Islet precursor cell (in vitro differentiated cells): ENCODE results near the gene EIF5AL1.
"Not testable (repeated sequence)": the region's sequence is repeated elsewhere in the genome, so short reads cannot be mapped to it uniquely, and the experiment has no call there.

Experiments used
- DNase-seq: peaks from one replicate; pipeline ENCODE4 v3.0.0-alpha.2; 2018

Gene EIF5AL1

DNA sequence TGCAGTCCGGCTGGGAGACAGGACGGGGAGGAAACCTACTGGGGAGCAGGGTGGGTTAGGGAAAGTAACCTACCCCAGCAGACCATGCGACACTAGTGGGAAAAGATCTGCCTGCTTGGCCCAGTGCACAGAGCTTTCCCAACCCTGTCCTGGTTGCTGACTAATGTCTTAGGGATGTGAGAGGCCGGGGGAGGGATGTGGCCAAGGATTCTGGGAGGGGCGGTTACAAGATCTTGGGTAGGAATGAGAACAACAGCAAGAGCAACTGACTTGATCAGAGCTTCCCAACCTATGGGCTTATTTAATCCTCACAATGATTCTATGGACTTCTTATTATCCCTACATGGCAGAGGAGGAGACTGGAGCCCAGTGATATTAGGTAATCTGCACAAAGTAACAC is 24.0 kb upstream of the EIF5AL1 start:
- DNase-seq = peak; percentile 96

DNA sequence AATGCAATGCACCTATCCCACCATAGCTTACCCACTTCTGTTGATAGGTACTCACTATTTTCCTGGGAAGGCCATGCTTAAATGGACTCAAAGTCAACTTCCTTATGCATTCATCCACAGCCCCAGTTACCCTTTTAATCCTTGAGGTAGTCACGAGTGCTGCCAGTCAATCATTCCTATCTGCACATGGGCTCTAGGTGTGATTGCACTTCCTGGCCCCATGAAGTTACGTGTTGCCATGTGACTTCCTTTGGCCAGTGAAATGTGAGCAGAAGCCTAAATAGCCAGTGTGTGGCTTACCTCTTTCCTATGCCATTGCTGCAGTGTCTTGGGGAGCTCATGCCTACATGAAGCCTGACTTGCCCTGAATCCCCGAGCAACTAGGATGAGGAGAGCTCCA is 23.5 kb upstream of the EIF5AL1 start:
- no peak for DNase-seq

DNA sequence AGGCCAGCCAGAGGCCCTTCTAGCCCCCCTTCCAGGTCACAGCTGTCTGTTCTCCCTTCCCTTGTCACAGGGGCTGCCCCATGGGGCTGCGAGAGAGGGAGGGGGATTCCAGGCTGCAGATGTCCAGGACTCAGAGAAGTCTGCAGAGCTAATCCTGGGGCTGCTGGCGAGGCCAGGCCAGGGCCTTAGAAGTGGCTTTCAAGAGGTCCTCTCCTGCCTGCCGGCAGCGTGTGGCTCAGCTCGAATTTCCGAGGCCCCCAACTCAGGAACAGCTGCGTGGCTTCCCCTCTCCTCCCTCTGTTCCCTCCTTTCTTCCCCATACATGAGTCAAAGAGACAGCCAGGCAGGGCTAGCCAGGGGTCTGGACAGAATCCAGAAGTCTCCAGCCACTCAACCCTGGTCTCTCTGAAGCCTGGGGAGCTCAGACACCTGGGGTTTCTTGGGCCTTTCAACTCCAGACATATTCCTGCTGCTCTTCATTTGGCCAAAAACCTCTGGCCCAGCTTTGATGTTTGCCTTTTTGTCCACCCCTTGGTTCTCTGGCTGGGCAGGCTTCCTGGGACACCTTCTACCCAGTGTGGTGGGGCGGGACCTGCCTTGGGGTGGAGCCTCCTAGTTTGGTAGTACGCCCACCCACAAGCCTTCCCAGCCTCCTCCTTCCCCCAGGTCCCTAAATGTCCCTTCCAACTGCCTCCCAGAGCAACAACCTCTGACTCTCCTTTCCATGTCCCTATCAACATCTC is 21.8 kb upstream of the EIF5AL1 start:
- DNase-seq = no peak

DNA sequence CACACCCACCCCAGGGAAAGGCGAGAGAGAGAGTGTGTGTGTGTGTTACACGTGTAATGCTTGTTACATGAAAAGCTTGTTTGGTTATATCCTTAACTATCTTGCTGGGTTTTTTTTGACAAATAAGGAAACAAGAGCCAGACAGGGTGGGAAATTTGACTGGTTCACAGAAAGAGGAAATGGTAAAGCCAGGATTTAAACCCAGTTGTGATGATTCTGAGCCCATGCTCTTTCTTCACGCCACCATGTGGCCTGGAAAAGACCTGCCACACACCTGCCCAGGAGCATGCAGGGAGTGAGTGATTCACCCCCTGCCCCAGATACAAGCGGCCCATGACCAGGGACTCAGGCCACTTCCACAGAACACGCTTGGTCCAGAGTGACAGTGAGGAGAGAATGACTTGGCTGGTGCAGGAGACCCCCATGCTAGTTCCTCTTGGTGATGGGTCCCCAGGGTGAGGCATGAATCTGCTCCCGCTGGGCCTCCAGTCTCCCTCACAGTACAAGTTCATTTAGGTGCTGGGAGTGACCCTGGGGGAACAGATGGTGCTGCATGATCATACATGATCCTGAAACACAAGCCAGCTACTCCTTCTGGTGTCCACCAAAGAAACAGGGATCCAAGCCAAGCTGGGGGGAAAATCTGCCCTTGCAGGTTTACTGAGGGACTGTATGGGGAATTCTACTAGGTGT is 21.0 kb upstream of the EIF5AL1 start:
- DNase-seq = peak; percentile 67

DNA sequence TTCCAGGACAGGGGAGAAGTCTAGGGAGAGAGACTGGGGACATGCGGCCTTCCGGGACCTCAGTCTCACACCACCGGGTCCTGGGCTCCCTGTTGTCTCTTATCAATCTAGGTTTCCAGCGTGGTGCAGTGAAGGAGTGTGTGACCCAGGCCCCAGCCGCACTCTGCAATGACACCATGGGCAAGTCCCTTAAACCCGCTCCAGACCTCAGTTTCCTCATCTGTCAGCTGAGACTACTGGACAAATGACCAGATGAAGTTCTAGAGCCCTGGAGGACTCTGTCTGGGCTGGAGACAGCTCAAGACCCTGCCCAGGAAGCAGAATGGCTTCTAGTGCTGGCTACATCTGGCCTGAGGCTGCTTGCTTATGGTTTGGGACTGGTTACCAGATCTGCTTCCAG is 20.1 kb upstream of the EIF5AL1 start:
- DNase-seq = peak; percentile 49

DNA sequence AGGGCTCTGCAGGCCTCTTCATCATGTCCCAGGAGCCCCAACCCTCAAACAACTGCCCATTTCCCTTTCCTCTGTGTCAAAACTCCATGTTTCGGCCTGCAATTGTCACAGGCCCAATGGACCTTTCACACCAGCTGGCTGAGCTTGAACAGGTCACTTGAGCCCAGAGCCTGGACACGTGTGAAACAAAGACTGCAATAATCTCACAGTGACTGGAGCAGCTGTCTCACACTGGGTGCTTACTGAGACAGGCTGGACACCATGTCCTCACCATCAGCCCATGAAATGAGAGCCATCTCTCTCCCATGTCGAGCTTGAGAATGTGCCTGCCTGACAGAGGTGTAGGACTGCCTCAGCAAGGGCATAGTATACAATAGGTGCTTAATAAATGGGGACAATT is 19.5 kb upstream of the EIF5AL1 start:
- peak; percentile 47 for DNase-seq

DNA sequence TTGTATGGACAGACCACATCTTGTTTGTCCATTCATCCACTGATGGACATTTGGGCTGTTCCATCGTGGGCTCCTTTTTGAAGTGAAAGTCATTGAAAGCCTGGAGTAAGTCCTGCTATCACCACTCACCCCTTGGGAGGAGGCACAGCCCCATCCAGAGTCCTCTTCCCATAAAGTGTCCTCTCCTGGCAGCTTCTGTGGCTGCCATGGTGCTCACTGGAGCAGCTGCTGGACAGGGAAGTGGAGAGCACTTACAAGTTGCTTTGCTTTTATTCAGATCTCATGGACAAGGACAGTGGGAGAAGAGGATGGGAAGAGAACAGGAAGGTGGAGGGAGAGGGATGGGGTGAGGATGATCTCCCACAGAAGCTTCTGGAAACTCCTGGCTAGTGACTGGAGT is 18.5 kb upstream of the EIF5AL1 start:
- peak; percentile 16 for DNase-seq

DNA sequence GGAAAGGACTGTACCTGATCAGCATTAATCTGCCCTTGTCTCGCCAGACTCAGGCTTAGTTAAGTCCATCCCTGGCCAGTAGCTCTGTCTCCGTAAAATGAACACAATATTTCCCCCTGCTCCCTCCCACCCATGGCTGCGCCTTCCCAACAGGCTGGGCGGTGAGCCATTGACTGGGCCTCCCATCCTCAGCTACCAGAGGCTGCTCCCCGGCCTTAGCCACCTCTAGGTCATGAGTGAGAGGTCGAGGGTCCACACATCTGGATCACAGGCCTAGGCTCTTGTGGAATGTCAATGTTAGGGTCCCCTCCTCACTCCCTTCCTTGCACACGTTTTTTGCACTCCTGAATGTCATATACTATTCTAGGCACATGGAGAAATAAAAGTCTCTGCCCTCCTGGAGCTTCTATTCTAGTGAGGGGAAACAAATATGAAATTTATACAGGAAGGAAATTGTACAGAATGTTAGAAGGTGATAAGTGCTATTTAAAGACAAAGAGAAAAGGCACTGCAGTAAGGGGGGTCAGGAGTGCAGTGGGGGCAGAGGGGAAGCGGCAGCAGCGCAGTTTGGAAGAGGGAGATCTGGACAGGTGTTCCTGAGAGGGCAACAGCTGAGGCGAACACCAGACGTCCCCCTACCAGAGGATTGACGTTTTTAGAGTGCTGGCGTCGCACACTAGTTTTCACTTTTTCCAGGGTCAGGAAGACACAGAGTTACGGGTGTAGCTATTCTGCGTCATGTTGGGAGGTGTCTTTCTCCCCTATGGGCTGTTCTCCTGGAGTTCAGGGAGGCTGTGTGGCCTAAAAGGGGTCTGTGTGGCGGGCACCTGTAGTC is 17.2 kb upstream of the EIF5AL1 start:
- DNase-seq = peak; percentile 33

DNA sequence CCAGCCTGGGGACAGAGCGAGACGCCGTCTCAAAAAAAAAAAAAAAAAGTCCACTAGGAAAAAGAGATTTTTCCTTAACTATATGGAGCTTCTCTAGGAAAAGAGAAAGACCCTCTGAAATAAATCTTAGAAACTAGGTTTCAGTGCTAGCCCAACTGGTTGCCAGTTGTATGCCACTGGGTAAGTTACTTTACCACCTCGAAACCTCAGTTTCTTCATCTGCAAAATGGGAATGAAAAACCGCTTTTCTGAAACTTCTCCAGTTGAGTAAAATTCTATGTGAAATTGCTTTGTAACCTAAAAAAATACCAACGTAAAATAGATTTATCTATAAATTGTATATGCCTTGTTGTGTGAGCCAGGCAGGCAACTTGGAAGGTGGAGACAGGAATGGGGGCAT is 16.5 kb upstream of the EIF5AL1 start:
- no peak for DNase-seq

DNA sequence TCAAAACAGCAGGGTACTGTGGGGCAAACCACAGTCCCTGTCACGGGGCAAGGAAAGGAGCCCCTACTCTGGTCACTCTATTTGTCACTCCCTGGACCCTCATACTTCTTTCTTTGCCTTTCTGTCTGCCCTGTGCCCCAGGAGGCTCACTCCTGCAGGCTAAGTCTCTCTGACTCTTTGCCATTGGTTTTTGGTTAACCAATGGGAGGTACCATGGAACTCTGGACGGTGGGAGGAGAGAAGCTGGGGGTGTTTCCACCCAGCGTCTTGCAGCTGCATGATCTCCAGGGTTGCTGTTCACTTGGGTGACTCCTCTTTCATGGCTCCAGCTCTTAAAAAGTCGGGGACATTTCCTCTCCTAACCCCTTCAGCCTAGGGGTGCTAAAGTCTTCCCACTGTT is 15.4 kb upstream of the EIF5AL1 start:
- no peak for DNase-seq

DNA sequence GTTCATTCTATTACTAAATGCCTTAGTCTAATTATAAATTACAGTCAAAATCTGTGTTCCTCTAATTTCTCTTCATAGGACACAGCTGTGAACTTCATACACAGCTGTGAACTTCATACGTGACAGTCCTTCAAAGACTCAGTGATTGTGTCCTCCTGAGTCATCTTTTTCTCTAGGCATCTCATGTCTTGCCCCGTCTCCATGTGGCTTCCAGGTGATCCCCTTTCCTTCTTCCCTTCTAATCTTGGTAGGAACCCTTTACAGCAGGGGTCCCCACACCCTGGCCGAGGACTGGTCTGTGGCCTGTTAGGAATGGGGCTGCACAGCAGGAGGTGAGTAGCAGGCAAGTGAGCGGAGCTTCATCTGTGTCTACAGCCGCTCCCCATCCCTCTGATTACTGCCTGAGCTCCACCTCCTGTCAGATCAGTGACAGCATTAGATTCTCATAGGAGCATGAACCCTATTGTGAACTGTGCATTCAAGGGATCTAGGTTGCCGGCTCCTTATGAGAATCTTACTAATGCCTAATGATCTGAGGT is 14.0 kb upstream of the EIF5AL1 start:
- DNase-seq = no peak

DNA sequence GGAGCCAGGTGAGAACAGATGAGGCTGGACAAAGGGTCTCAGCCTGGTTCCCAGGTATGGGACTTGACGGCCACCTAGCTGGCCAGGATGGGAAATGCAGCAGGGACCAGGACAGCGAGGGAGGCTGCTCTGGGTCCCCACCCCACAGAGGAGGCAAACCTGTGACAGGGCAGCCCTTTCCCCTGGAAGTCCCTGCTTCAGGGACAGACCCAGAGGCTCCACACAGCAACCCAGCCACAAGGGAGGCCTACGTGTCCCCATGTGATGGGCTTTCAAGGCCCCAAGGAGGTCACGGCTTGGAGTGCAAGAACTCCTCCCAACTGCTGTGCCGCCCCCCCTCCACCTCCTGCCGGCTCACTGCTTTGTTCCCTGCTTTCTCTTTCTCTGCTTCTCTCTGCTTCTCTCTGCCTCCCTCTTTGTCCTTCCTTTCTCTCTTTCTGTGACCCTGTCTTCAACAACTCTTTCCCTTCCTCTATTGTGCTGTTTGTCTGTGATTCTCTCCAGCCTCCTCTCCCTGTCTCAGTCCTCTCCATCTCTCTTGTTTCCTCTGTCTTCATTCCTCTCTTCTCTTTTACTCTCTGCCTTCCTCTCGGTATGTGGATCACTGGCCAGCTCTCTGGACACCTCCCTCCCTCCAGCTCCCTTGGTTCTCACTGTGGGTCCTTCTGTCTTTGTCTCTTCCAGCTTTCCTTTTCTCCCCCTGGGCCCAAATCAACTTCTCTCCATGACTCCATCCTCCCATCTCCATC is 9.6 kb upstream of the EIF5AL1 start:
- peak; percentile 90 for DNase-seq

DNA sequence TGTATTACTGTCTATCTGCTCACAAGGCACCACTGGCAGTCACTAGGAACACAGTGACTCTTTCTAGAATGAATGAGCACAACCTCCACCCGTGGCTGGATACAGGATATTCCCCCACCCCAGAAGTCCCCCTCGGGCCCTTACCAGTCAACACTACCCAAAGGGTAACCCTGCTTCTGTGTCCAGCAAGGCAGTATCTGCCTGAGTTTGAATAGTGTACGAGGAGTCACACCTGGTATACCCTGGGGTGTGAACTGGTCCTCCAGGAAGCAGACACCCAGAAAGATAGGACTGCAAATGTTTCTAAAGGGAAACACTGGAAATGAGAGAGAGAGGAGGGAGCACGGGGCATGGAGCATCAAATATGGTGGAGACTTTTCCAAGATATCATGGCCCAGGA is 8.5 kb upstream of the EIF5AL1 start:
- DNase-seq = not testable (repeated sequence)

DNA sequence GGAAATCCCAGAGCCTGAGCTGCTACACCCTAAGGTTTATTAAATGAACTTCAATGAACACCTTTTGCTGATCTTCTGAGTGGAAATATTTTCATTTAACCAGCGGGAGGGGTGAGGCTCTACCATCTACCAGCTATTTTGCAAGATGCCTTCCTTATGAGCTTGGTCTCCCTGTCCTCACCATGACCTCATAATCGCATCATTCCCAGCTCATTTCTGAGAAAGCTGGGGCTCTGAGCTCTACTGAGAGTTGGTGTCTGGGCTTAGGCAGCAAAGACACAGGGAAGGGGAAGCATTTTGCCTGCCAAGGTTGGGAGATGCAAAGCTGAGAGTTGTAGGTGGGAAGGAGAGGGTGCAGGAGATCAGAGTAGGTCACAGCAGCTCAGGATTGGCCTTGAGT is 7.8 kb upstream of the EIF5AL1 start:
- DNase-seq = not testable (repeated sequence)

DNA sequence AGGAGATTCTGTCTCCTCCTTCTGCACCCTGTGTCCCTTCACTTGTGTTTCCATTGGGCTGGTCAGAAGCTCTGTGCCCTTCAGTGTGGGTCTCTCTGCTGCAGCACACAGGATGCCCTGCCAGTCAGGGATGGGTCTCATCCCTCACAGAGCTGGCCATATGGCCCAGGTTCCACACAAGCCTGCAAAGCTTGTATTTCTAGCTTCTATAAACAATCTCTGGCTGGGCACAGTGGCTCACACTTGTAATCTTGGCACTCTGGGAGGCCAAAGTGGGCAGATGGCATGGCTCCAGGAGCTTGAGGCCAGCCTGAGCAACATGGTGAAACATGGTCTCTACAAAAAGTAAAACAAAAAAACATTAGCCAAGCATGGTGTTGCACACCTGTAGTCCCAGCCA is 7.0 kb upstream of the EIF5AL1 start:
- not testable (repeated sequence) for DNase-seq

DNA sequence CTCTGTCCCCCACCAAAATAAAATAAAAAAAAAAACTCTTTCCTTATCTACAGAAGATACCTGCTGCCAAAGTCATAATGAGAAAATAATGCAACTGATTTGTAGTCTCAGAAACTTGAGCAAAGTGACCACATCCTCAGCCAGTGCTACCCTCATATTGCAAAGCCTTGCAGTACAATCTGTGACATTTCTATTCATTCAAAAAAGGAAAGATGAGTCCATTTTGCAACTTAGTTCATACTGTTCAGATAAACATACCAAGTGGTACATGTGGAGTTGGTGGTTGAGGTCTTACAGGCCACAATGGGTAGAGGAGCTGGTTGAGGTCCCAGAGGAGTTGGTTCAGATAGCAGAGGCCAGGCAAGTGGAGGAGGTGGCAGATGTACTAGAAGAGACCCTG is 6.5 kb upstream of the EIF5AL1 start:
- no peak for DNase-seq

DNA sequence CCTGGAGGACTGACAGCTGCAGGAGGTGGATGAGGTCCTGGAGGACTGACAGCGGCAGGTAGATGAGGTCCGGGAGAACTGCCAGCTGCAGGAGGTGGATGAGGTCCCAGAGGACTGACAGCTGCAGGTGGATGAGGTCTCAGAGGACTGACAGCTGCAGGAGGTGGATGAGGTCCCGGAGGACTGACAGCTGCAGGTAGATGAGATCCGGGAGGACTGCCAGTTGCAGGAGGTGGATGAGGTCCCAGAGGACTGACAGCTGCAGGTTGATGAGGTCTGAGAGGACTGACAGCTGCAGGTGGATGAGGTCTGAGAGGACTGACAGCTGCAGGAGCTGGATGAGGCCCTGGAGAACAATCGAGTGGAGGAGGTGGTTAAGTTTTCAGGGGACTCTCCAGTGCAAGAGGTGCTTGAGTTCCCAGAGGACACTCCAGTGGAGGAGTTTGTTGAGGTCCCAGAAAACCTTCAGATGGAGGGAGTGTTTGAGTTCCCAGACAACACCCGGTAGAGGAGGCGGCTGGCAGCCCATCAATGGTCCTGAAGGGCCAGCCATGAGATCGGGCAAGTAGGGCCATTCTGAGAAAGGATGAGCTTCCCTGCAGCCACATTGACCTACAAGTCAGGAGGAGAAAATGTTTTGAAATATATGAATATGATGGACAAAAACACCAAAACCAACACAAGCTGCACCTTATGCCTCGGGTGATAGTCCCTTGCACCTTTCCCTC is 4.7 kb upstream of the EIF5AL1 start:
- no peak for DNase-seq

DNA sequence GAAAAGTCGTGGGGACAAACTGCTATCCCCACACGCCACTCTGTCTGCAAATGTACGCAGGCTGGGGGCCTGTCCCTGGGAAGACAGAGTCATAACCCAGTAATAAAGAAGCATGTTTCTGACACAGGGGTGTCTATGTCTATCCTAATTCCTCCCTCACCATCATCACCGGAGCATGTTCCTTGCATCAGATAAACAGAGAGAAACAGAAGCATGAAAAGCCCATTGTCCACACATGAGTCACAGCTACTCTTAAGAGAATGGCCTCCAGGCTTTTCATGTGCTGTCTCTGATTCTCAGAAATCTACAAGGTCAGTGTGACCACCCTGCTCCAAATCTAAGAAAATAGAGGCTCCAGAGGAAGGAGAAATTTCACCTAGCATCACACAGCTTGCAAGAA is 4.1 kb upstream of the EIF5AL1 start:
- not testable (repeated sequence) for DNase-seq

DNA sequence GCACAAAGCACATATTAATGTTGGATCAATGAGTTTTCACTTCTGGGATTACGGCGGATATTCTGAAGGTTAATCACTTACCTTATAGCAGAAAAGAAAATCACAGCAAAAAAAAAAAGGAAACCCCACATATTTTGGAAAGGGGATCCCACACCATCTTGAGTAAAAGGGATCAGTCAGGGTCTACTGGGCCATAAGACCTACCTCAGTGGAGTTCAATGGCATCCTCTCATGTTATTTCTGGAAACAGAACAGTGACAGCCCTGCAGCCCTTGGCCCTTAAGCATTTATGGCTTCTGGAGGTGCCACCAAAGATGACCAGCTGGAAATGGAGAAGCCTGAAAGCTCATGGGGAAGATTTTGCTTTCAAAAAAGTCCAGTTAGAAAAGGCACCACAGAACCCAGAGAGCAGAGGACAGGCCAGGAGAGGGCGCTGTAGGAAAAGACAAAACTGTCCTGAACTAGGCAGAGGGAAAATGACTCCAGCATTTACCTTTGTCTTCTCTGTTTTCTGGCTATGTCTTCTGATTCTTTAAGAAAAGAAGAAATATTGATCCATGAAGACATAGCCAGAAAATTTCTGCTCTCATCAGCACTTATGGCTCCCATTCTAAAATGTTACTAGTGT is 2.9 kb upstream of the EIF5AL1 start:
- not testable (repeated sequence) for DNase-seq

DNA sequence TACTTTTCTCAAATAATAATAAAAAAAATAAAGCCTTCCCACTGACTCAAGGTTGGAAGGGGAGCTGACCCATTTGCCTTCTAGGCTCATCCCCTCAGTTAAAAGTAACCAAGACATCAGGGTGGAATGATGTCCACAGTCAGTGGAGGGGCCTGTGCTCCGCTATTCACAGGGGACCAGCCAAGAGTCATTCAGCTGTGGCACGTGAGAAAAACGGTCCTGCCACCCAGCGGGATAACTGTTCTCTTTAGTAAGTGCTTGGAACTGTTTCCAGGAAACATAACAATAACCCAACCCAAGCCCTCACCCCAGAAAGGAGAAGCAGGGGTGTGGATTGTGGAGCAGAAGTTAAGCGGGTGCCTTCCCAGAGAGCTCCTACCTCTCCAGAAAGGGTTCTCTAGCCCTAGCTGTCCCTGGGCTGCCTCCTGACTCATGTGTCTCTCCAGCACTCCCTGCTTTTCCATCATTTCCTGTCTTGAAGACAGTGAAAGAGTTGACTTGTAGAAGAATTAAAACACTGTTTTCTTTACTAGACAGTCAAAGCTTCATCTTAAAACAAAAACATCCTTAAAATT is 2.3 kb upstream of the EIF5AL1 start:
- not testable (repeated sequence) for DNase-seq
